GM12864 (cell line): ENCODE results near the gene ARID5B.

Experiments
- DNase-seq: peaks from one replicate; pipeline ENCODE4 v3.0.0-alpha.2; 2011; ENCODE audit warnings: low read depth
- H3K4me3 ChIP-seq: 2 replicates; pipeline ENCODE4 v1.5.1; 2011; ENCODE audit warnings: mild to moderate bottlenecking, low read depth, low read length, control low read depth
- CTCF ChIP-seq: IDR thresholded peaks from 2 replicates; pipeline ENCODE4 v1.5.1; 2011; ENCODE audit warnings: low read depth, mild to moderate bottlenecking, moderate library complexity, low read length, control low read depth, inconsistent platforms; ENCODE audit errors: missing control alignments

ARID5B gene

GRCh38 chr10:61981460-61981859, 80.0 kb downstream of the ARID5B start:
- H3K4me3 ChIP-seq: no peak overlapping the region
- DNase-seq: no peak
- TF ChIP-seq CTCF: no peak

GRCh38 chr10:61983255-61983654, 81.8 kb downstream of the ARID5B start:
- DNase-seq: no peak
- no peak for TF ChIP-seq CTCF
- no peak overlapping the region for H3K4me3 ChIP-seq

- DNase-seq: no peak
- no peak overlapping the region for H3K4me3 ChIP-seq
- no peak for TF ChIP-seq CTCF
These were observed 83.4 kb downstream of the ARID5B start for GRCh38 chr10:61984803-61985418.

GRCh38 chr10:61985715-61986114, 84.2 kb downstream of the ARID5B start:
- no peak overlapping the region for H3K4me3 ChIP-seq
- TF ChIP-seq CTCF: no peak
- no peak for DNase-seq

- no peak for DNase-seq
- H3K4me3 ChIP-seq: no peak overlapping the region
- no peak for TF ChIP-seq CTCF
These were observed 84.9 kb downstream of the ARID5B start for GRCh38 chr10:61986382-61986781.

GRCh38 chr10:61986788-61987492, 85.4 kb downstream of the ARID5B start:
- H3K4me3 ChIP-seq: no peak overlapping the region
- DNase-seq: no peak
- TF ChIP-seq CTCF: no peak

GRCh38 chr10:61987537-61987936, 86.0 kb downstream of the ARID5B start:
- no peak overlapping the region for H3K4me3 ChIP-seq
- DNase-seq: no peak
- no peak for TF ChIP-seq CTCF
